ENCODE measurements around the gene ERFL. TPM values are rescaled to one million over a fixed set of nuclear protein-coding genes. Genes with fewer than 3 reads are reported as not detected.

Gene ERFL
- total RNA-seq, 2 donors from 2014 or later, result 0.28 to 0.41 TPM

DNA sequence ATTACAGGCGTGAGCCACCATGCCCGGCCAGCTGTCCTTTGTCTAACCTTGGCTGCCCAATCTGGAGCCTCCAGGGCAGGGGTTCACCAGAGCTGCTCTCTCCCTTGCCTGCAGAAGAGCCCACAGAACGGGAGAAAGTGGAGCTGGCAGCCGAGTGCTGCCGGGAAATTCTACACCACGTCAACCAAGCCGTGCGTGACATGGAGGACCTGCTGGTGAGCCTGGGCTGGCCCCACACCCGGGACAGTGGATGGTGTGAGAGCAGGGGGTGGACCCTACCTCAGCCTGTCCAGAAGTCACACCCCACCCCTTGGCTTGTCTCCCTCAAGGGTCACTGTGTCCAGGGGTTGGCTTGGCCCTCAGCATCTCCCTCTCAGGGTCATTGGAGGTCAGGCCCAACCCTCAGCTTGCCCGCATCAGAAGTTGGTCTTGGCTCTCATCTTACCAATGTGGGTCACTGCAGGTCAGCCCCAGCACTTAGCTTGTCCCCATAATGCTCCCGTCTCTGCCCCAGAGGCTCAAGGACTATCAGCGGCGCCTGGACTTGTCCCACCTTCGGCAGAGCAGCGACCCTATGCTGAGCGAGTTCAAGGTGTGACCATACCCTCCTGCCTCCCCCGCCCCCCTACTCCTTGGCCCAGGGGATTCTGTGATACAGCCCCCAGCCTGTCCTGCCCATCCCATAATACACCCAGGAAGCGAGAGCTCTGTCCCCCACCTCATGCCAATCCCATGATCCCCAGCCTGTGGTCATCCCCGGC is 24.9 kb downstream of the ERFL start:
- no peaks in the 10 kb centered on the region for H3K27me3 ChIP-seq (replicated peaks; ENCODE audit: insufficient read depth)
- H3K27ac ChIP-seq, result no peak overlapping the region
- no peak for DNase-seq (ENCODE audit: low spot score)
- ATAC-seq (ENCODE audit: insufficient number of reproducible peaks, low FRiP score, low read depth), result no peak
- peaks cover 58% of the 10 kb centered on the region for H3K36me3 ChIP-seq
- no peaks in the 10 kb centered on the region for H3K9me3 ChIP-seq
- no peak overlapping the region for H3K4me3 ChIP-seq
- TF ChIP-seq CTCF (IDR thresholded peaks at IDR 0.05), result no peak
- no peaks in the 10 kb centered on the region for H3K4me1 ChIP-seq (ENCODE audit: control insufficient read depth in 1 of 2, low read depth in 2 of 2)

GRCh38 chr19:41902594-41902993 is 25.7 kb downstream of the ERFL start:
- TF ChIP-seq CTCF (IDR thresholded peaks at IDR 0.05), result no peak
- no peak for DNase-seq (ENCODE audit: low spot score)
- Histone ChIP-seq H3K27ac (no peak overlapping the region), H3K27me3 (replicated peaks; ENCODE audit: insufficient read depth) (no peaks in the 10 kb centered on the region), H3K4me1 (ENCODE audit: control insufficient read depth in 1 of 2, low read depth in 2 of 2) (no peaks in the 10 kb centered on the region), H3K36me3 (peaks cover 66% of the 10 kb centered on the region), H3K9me3 (no peaks in the 10 kb centered on the region), H3K4me3 (no peak overlapping the region)
- no peak for ATAC-seq (ENCODE audit: insufficient number of reproducible peaks, low FRiP score, low read depth)

- peaks cover 67% of the 10 kb centered on the region for H3K36me3 ChIP-seq
- no peak overlapping the region for H3K4me3 ChIP-seq
- no peak for ATAC-seq (ENCODE audit: insufficient number of reproducible peaks, low FRiP score, low read depth)
- DNase-seq (ENCODE audit: low spot score), result no peak
- no peak overlapping the region for H3K27ac ChIP-seq
- TF ChIP-seq CTCF (IDR thresholded peaks at IDR 0.05), result no peak
- no peaks in the 10 kb centered on the region for H3K9me3 ChIP-seq
- no peaks in the 10 kb centered on the region for H3K27me3 ChIP-seq (replicated peaks; ENCODE audit: insufficient read depth)
- H3K4me1 ChIP-seq (ENCODE audit: control insufficient read depth in 1 of 2, low read depth in 2 of 2), result no peaks in the 10 kb centered on the region
Observed at GRCh38 chr19:41901707-41902360, 26.4 kb downstream of the ERFL start.

GRCh38 chr19:41898235-41898634 is 30.0 kb downstream of the ERFL start:
- Histone ChIP-seq H3K27me3 (replicated peaks; ENCODE audit: insufficient read depth) (no peaks in the 10 kb centered on the region), H3K4me3 (no peak overlapping the region), H3K27ac (no peak overlapping the region), H3K36me3 (peaks cover 66% of the 10 kb centered on the region), H3K9me3 (no peaks in the 10 kb centered on the region), H3K4me1 (ENCODE audit: control insufficient read depth in 1 of 2, low read depth in 2 of 2) (no peaks in the 10 kb centered on the region)
- no peak for DNase-seq (ENCODE audit: low spot score)
- no peak for TF ChIP-seq CTCF (IDR thresholded peaks at IDR 0.05)
- ATAC-seq (ENCODE audit: insufficient number of reproducible peaks, low FRiP score, low read depth), result no peak

DNA sequence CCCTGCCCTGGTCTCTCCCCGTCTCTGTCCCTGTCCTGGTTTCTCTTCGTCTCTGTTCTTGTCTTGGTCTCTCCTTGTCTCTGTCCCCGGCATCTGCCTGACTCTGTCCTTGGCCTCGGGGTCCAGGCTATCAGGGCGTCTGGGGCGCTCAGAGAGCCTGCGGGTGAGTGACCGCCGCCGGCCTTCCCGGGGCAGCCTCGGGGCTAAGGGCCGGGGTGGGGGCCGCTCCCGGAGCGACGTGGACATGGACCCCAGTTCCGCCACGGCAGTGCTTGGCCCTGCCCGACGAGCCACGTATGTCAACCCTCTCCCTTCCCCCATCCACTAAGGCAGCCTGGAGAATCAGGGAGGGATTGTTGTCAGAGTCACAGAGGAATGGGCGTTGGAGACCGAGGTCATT is 30.4 kb downstream of the ERFL start:
- H3K27ac ChIP-seq, result no peak overlapping the region
- H3K27me3 ChIP-seq (replicated peaks; ENCODE audit: insufficient read depth), result no peaks in the 10 kb centered on the region
- no peak for TF ChIP-seq CTCF (IDR thresholded peaks at IDR 0.05)
- no peaks in the 10 kb centered on the region for H3K4me1 ChIP-seq (ENCODE audit: control insufficient read depth in 1 of 2, low read depth in 2 of 2)
- no peak overlapping the region for H3K4me3 ChIP-seq
- H3K9me3 ChIP-seq, result no peaks in the 10 kb centered on the region
- no peak for ATAC-seq (ENCODE audit: insufficient number of reproducible peaks, low FRiP score, low read depth)
- no peak for DNase-seq (ENCODE audit: low spot score)
- peaks cover 64% of the 10 kb centered on the region for H3K36me3 ChIP-seq
